NB4 (cell line): ENCODE measurements around the gene MACROD2.

Source experiments
- POLR2A ChIP-seq: IDR thresholded peaks from 2 replicates; pipeline ENCODE4 v1.6.1; 2011; ENCODE audit warnings: mild to moderate bottlenecking; ENCODE audit not compliant: insufficient read length; ENCODE audit errors: extremely low read depth
- TF ChIP-seq, protein P1 (sequence below): IDR thresholded peaks from one replicate; pipeline ENCODE4 v1.5.1; 2012; ENCODE audit warnings: low read depth, low read length
- TF ChIP-seq, protein P2 (sequence below): IDR thresholded peaks from 2 replicates; pipeline ENCODE4 v1.6.1; 2011; ENCODE audit warnings: low read depth, low read length

DNA sequence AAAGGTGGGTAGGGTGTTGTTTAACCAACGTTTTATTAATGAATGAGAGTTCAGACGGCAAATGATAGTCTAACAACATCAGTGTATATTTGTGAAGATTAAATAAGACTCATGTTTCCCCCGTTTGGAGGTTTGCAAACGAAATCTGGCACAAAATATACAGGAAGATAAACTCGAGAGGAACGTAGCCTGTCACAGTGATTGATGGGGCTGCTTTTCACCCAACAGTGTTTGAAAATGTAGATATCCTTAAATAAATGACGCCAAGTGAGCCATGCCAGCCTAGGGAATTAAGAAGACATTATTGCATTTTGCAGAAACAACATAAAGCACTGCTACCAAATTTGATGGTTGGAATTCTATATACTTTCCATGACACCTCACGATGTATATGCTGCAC, 1038.6 kb downstream of the MACROD2 start:
- TF ChIP-seq, protein P1, sequence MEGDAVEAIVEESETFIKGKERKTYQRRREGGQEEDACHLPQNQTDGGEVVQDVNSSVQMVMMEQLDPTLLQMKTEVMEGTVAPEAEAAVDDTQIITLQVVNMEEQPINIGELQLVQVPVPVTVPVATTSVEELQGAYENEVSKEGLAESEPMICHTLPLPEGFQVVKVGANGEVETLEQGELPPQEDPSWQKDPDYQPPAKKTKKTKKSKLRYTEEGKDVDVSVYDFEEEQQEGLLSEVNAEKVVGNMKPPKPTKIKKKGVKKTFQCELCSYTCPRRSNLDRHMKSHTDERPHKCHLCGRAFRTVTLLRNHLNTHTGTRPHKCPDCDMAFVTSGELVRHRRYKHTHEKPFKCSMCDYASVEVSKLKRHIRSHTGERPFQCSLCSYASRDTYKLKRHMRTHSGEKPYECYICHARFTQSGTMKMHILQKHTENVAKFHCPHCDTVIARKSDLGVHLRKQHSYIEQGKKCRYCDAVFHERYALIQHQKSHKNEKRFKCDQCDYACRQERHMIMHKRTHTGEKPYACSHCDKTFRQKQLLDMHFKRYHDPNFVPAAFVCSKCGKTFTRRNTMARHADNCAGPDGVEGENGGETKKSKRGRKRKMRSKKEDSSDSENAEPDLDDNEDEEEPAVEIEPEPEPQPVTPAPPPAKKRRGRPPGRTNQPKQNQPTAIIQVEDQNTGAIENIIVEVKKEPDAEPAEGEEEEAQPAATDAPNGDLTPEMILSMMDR: no peak
- TF ChIP-seq, protein P2, sequence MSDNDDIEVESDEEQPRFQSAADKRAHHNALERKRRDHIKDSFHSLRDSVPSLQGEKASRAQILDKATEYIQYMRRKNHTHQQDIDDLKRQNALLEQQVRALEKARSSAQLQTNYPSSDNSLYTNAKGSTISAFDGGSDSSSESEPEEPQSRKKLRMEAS: no peak
- no peak for TF ChIP-seq POLR2A
